Thoracic aorta (tissue), 2 donors: ENCODE data around the gene REP15. TPM values are rescaled to one million over a fixed set of nuclear protein-coding genes. Genes with fewer than 3 reads are reported as not detected.

Experiments
- ATAC-seq: fragments of 150-250 bp; one replicate; pipeline ENCODE4 v1.8.0; 2017; ENCODE audit warnings: low read depth; ENCODE audit not compliant: insufficient number of reproducible peaks, low FRiP score
- DNase-seq: peaks from one replicate; pipeline ENCODE4 v3.0.0-alpha.2; 2020; ENCODE audit warnings: low spot score
- H3K27ac ChIP-seq, 2 donors: fragments of 200-600 bp; sonication (generic); 1 replicate in 1 of 2; 2 replicates in 1 of 2; pipeline ENCODE4 v1.5.1; 2016; ENCODE audit warnings: mild to moderate bottlenecking in 2 of 2, moderate library complexity in 2 of 2
- H3K27me3 ChIP-seq: fragments of 200-600 bp; sonication (generic); replicated peaks from 2 replicates; pipeline ENCODE4 v1.6.0; 2016; ENCODE audit warnings: mild to moderate bottlenecking; ENCODE audit not compliant: insufficient read depth
- H3K36me3 ChIP-seq: fragments of 200-600 bp; sonication (generic); one replicate; pipeline ENCODE4 v1.5.1; 2016
- H3K4me1 ChIP-seq, 2 donors: fragments of 200-600 bp; sonication (generic); 1 replicate in 1 of 2; 2 replicates in 1 of 2; pipeline versions ENCODE4 v1.5.1 to v1.6.0; 2016; ENCODE audit warnings: low read depth in 2 of 2, mild to moderate bottlenecking in 1 of 2; ENCODE audit not compliant: control insufficient read depth in 1 of 2
- H3K4me3 ChIP-seq: fragments of 200-600 bp; sonication (generic); 2 replicates; pipeline ENCODE4 v1.5.1; 2016; ENCODE audit warnings: mild to moderate bottlenecking
- H3K9me3 ChIP-seq: fragments of 200-600 bp; sonication (generic); 2 replicates; pipeline ENCODE4 v1.5.1; 2016
- total RNA-seq, 2 donors: library from RNA; depleted of rRNA; stranded (reverse); fragments of >200 nt; gene quantifications; one replicate each; pipeline versions ENCODE4 v1.1.0 to v1.2.3, GENCODE V29; 2016
- TF ChIP-seq, protein P1 (sequence below): fragments of 200-600 bp; sonication (generic); IDR thresholded peaks from one replicate; pipeline ENCODE4 v1.5.1; 2019; ENCODE audit warnings: antibody characterized with exemption

REP15 gene
- total RNA-seq, 2 donors from 2014 or later: 5.6 to 8.3 TPM

DNA sequence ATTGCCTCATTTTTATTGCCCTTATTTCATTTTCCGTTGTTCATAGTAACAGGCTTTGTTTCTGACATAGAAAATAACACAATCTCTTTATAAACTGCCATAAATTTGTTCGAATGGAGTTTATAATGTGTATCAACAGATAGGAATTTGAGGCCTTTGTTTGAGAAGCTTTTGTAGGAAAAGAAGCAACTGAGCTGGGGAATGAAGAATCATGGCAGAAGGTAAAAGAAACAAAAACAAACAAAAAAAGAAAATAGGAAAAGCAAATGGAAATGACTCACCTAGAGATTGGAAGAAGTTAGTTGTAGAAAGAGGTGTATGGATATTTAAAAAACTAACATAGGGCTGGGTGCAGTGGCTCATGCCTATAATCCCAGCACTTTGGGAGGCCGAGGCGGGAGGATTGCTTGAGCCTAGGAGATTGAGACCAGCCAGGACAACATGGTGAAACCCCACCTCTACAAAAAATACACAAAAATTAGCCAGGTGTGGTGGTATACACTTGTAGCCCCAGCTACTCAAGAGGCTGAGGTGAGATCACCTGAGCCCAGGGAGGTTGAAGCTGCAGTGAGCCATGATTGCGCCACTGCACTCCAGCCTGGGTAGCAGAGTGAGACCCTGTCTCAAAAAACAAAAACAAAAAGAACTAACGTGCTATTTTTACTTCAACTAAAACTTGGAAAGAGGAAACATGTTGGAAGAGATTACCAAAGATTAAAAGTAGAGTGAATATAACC is 523 bp upstream of the REP15 start:
- no peak overlapping the region for H3K4me3 ChIP-seq
- no peaks in the 10 kb centered on the region for H3K4me1 ChIP-seq
- H3K36me3 ChIP-seq: peaks cover 22% of the 10 kb centered on the region
- ATAC-seq (no peak), DNase-seq (no peak)
- H3K27ac ChIP-seq: no peak overlapping the region
- H3K9me3 ChIP-seq: no peaks in the 10 kb centered on the region
- no peaks in the 10 kb centered on the region for H3K27me3 ChIP-seq
- TF ChIP-seq, protein P1, sequence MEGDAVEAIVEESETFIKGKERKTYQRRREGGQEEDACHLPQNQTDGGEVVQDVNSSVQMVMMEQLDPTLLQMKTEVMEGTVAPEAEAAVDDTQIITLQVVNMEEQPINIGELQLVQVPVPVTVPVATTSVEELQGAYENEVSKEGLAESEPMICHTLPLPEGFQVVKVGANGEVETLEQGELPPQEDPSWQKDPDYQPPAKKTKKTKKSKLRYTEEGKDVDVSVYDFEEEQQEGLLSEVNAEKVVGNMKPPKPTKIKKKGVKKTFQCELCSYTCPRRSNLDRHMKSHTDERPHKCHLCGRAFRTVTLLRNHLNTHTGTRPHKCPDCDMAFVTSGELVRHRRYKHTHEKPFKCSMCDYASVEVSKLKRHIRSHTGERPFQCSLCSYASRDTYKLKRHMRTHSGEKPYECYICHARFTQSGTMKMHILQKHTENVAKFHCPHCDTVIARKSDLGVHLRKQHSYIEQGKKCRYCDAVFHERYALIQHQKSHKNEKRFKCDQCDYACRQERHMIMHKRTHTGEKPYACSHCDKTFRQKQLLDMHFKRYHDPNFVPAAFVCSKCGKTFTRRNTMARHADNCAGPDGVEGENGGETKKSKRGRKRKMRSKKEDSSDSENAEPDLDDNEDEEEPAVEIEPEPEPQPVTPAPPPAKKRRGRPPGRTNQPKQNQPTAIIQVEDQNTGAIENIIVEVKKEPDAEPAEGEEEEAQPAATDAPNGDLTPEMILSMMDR: no peak

DNA sequence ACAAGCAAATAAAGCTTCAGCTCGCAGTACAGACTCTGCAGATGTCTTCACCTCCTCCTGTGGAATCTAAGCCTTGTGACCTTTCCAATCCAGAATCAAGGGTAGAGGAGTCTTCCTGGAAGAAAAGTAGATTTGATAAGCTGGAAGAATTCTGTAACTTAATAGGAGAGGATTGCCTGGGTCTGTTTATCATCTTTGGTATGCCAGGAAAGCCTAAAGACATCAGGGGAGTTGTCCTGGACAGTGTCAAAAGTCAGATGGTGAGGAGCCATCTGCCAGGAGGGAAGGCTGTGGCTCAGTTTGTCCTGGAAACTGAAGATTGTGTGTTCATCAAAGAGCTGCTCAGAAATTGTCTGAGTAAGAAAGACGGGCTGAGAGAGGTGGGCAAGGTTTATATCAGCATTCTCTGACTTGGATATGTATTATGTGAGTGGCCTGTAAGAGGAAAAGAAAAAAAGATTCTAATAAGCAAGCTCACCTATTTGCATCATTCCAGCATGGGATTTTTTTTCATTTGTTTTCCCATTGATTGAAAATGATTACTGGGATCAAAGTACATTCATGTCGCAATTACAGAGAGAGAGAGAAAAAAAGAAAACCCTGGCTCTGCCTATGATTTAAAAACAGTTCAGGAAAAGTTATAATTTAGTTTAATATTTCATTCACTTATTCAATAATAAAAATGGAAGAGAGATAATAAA is 767 bp downstream of the REP15 start:
- no peak for ATAC-seq
- no peaks in the 10 kb centered on the region for H3K27me3 ChIP-seq
- peaks cover 13% of the 10 kb centered on the region for H3K36me3 ChIP-seq
- H3K4me3 ChIP-seq: no peak overlapping the region
- no peaks in the 10 kb centered on the region for H3K4me1 ChIP-seq
- H3K9me3 ChIP-seq: no peaks in the 10 kb centered on the region
- H3K27ac ChIP-seq: no peak overlapping the region
- TF ChIP-seq, protein P1: no peak
- DNase-seq: no peak

- Histone ChIP-seq H3K9me3 (no peaks in the 10 kb centered on the region), H3K4me1 (peaks cover 0 to 6% of the 10 kb centered on the region in 2 donors), H3K4me3 (no peak overlapping the region), H3K27me3 (no peaks in the 10 kb centered on the region), H3K36me3 (no peaks in the 10 kb centered on the region), H3K27ac (no peak overlapping the region)
- TF ChIP-seq, protein P1: peak; percentile 77
- ATAC-seq: peak; percentile 53
- peak; percentile 43 for DNase-seq
Measured at GRCh38 chr12:27703720-27704452, 7.6 kb downstream of the REP15 start.

- Histone ChIP-seq H3K27me3 (no peaks in the 10 kb centered on the region), H3K4me1 (peaks cover 0 to 6% of the 10 kb centered on the region in 2 donors), H3K9me3 (no peaks in the 10 kb centered on the region), H3K4me3 (no peak overlapping the region), H3K36me3 (no peaks in the 10 kb centered on the region), H3K27ac (no peak overlapping the region)
- ATAC-seq: no peak
- DNase-seq: no peak
- TF ChIP-seq, protein P1: no peak
Measured at GRCh38 chr12:27705263-27705662, 9.0 kb downstream of the REP15 start.

GRCh38 chr12:27707216-27707615 is 11.0 kb downstream of the REP15 start:
- no peak for ATAC-seq
- H3K36me3 ChIP-seq: no peaks in the 10 kb centered on the region

More at GRCh38 chr12:27707216-27707615, 11.0 kb downstream of the REP15 start:
- H3K27ac ChIP-seq: no peak overlapping the region
- no peak for DNase-seq
- H3K4me1 ChIP-seq: peaks cover 7 to 16% of the 10 kb centered on the region in 2 donors
- H3K27me3 ChIP-seq: no peaks in the 10 kb centered on the region
- H3K9me3 ChIP-seq: no peaks in the 10 kb centered on the region
- TF ChIP-seq, protein P1: no peak
- H3K4me3 ChIP-seq: no peak overlapping the region
